GM23248 (cell line): ENCODE measurements around the gene REEP5. TPM values are rescaled to one million over a fixed set of nuclear protein-coding genes. Genes with fewer than 3 reads are reported as not detected.

Source experiments
- DNase-seq: peaks from one replicate; pipeline ENCODE4 v3.0.0-alpha.2; 2015
- H2AFZ ChIP-seq: fragments of 200-600 bp; sonication (generic); 2 replicates; pipeline ENCODE4 v1.6.1; 2016; ENCODE audit warnings: antibody characterized with exemption
- H3F3A ChIP-seq: fragments of 200-600 bp; sonication (generic); 2 replicates; pipeline ENCODE4 v1.6.1; 2016; ENCODE audit warnings: mild to moderate bottlenecking, antibody characterized with exemption, mixed run types; ENCODE audit not compliant: insufficient read depth
- H3K27ac ChIP-seq: fragments of 200-600 bp; sonication (generic); 2 replicates; pipeline ENCODE4 v1.5.1; 2016; ENCODE audit warnings: mild to moderate bottlenecking
- H3K27me3 ChIP-seq: fragments of 200-600 bp; sonication (generic); replicated peaks from 2 replicates; pipeline ENCODE4 v1.6.1; 2016; ENCODE audit warnings: mild to moderate bottlenecking; ENCODE audit not compliant: insufficient read depth
- H3K36me3 ChIP-seq: fragments of 200-600 bp; sonication (generic); 2 replicates; pipeline ENCODE4 v1.6.1; 2016; ENCODE audit warnings: low read depth, mild to moderate bottlenecking
- H3K4me1 ChIP-seq: fragments of 200-600 bp; sonication (generic); 2 replicates; pipeline ENCODE4 v1.6.1; 2016; ENCODE audit warnings: mild to moderate bottlenecking; ENCODE audit not compliant: insufficient read depth
- H3K4me2 ChIP-seq: fragments of 200-600 bp; sonication (generic); one replicate; pipeline ENCODE4 v1.6.1; 2016; ENCODE audit warnings: mild to moderate bottlenecking; ENCODE audit not compliant: unreplicated experiment
- H3K4me3 ChIP-seq: fragments of 200-600 bp; sonication (generic); 2 replicates; pipeline ENCODE4 v1.5.1; 2016; ENCODE audit warnings: mild to moderate bottlenecking
- H3K79me2 ChIP-seq: fragments of 200-600 bp; sonication (generic); 2 replicates; pipeline ENCODE4 v1.6.1; 2016; ENCODE audit warnings: mild to moderate bottlenecking; ENCODE audit not compliant: insufficient read depth
- H3K9ac ChIP-seq: fragments of 200-600 bp; sonication (generic); 2 replicates; pipeline ENCODE4 v1.6.1; 2016; ENCODE audit warnings: mild to moderate bottlenecking
- H3K9me2 ChIP-seq: fragments of 200-600 bp; sonication (generic); 2 replicates; pipeline ENCODE4 v1.6.1; 2016; ENCODE audit warnings: mixed run types, mild to moderate bottlenecking, moderate library complexity; ENCODE audit not compliant: insufficient read depth
- H3K9me3 ChIP-seq: fragments of 200-600 bp; sonication (generic); one replicate; pipeline ENCODE4 v1.6.1; 2017; ENCODE audit warnings: low read depth
- H4K20me1 ChIP-seq: fragments of 200-600 bp; sonication (generic); 2 replicates; pipeline ENCODE4 v1.6.0; 2016; ENCODE audit not compliant: insufficient read depth
- EZH2 ChIP-seq: fragments of 200-600 bp; sonication (generic); IDR thresholded peaks from 2 replicates; pipeline ENCODE4 v1.6.1; 2018; ENCODE audit warnings: antibody characterized with exemption, mild to moderate bottlenecking; ENCODE audit not compliant: insufficient read depth, poor library complexity, severe bottlenecking
- EZH2phosphoT487 ChIP-seq: fragments of 200-600 bp; sonication (generic); IDR thresholded peaks from 2 replicates; pipeline ENCODE4 v1.6.1; 2018; ENCODE audit warnings: antibody characterized with exemption, moderate library complexity, mild to moderate bottlenecking, low read depth; ENCODE audit not compliant: insufficient read depth
- WGBS, 2 experiments: methylation state at CpG; one replicate each; pipeline ENCODE4 v1.1.6; 2015 to 2017; ENCODE audit warnings: low lambda C conversion rate in 2 of 2, low coverage in 1 of 2; ENCODE audit errors: missing lambda C conversion rate in 2 of 2; 5-methylcytosine and 5-hydroxymethylcytosine counted together
- in situ Hi-C: fragments of 300-500 bp; cut with MboI; formaldehyde crosslinking; loops from 2 replicates; pipeline ENCODE4 v1.15.0; 2020
- polyA plus RNA-seq: library from polyadenylated mRNA; unstranded; fragments of >200 nt; fragmentation: Nextera tagmentation; extraction: Ambion mirVana; gene quantifications from 2 replicates; pipeline ENCODE4 v1.2.1, GENCODE V29; 2016
- total RNA-seq: library from RNA; depleted of rRNA; stranded (reverse); fragments of >200 nt; shearing (Covaris generic); gene quantifications from 2 replicates; pipeline ENCODE4 v1.2.3, GENCODE V29; 2014

The REEP5 gene
- total and polyA plus RNA-seq, 2 experiments from 2014 or later, result 52.3 to 227 TPM

DNA sequence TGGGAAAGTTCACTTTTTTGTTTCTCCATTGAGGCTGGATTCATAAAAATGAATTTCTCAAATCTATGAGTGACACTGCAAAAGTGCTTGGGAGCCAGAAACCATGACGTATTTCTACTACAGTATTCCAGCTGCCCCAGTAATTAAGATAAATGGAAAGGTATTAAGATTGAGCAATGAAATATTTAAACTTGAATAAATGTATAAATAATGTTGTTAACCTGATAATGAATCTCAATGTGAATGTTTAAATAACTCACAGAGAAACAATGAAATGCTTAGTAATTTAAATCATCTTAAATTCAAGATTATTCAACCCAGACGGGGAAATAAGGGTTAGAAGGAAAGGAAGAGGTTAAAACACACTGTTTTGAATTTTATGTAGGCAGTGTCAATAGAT, 72.1 kb downstream of the REEP5 start:
- Histone ChIP-seq H3K4me3 (no peak overlapping the region), H2AFZ (no peak overlapping the region), H3K4me2 (no peak overlapping the region), H3K4me1 (no peaks in the 10 kb centered on the region), H3F3A (peaks cover 32% of the 10 kb centered on the region), H3K9me3 (no peaks in the 10 kb centered on the region), H3K27ac (no peak overlapping the region), H3K79me2 (no peaks in the 10 kb centered on the region), H3K9me2 (no peaks in the 10 kb centered on the region), H3K27me3 (no peaks in the 10 kb centered on the region), H3K9ac (no peak overlapping the region), H4K20me1 (no peaks in the 10 kb centered on the region), H3K36me3 (no peaks in the 10 kb centered on the region)
- no peak for DNase-seq
- 70 to 71% methylated on average over 2 of the region's 2 CpGs for WGBS, 2 experiments
- in situ Hi-C loops, result no loop called here
- TF ChIP-seq EZH2 (no peak), EZH2phosphoT487 (no peak)

DNA sequence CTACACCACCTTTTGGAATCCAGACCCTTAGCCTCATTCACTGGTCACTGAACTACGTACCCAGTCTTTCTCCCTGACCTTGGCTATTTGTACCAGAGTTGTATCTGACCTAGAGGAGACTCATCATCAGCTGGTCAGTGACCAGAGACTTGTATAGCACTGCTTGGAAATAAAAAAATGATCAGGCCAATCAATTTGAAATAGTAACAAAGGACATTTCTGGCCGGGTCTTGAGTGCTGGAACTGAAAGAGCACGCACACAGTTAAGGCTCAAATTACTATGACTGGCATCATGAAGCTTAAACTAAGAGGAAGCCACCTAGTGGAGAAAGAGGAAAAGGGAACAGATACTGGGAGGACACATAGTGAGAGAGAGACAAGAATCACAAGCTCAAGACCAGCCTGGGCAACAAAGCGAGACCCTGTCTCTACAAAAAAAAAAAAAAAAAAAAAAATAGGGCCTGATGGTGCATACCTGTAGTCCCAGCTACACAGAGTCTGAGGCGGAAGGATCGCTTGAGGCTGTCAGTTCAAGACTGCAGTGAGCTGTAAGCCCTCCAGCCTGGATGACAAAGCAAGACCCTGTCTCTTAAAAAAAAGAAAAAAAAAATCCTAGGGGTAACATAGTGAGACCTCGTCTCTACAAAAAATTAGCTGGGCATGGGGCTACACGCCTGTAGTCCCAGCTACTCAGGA, 73.8 kb downstream of the REEP5 start:
- Histone ChIP-seq H3K27me3 (no peaks in the 10 kb centered on the region), H3K9ac (no peak overlapping the region; the same call in 1 of the 2 replicates), H3K4me3 (peak overlapping the region; percentile 19; the same call in 1 of the 2 replicates), H3K36me3 (no peaks in the 10 kb centered on the region), H3K4me2 (no peak overlapping the region), H3K27ac (no peak overlapping the region), H3K4me1 (no peaks in the 10 kb centered on the region), H4K20me1 (no peaks in the 10 kb centered on the region), H3K79me2 (no peaks in the 10 kb centered on the region), H3K9me3 (no peaks in the 10 kb centered on the region), H3F3A (peaks cover 39% of the 10 kb centered on the region), H2AFZ (no peak overlapping the region), H3K9me2 (no peaks in the 10 kb centered on the region)
- in situ Hi-C loops, result no loop called here
- peak; percentile 77 for DNase-seq
- WGBS, 2 experiments, result 41 to 44% methylated on average over 8 of the region's 8 CpGs
- TF ChIP-seq EZH2phosphoT487 (no peak), EZH2 (no peak)

DNA sequence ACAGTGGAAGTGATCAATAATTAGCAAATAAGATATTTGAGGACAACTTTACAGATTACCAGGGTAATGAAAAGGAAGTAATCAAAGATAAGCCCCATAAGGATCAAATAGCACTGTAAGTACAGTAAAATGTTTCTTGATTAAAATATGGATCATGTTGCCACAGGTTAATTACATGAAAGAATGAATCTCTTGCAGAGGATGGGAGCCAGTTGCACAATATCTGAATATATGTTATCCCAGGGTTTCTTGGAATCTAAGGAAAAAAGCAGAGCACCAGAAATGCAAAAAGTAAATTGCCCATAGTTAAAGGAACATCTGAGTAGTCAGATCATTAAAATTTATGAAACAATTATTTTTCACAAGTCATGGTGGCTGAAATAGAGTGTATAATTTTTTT, 74.7 kb downstream of the REEP5 start:
- H3K9me3 ChIP-seq, result no peaks in the 10 kb centered on the region
- no peaks in the 10 kb centered on the region for H3K27me3 ChIP-seq
- no peak for DNase-seq
- no peaks in the 10 kb centered on the region for H4K20me1 ChIP-seq
- in situ Hi-C loops, result no loop called here
- no peak overlapping the region for H3K9ac ChIP-seq
- no peak overlapping the region for H3K4me3 ChIP-seq
- H3K79me2 ChIP-seq, result no peaks in the 10 kb centered on the region
- no peak overlapping the region for H3K27ac ChIP-seq
- peaks cover 39% of the 10 kb centered on the region for H3F3A ChIP-seq
- TF ChIP-seq EZH2 (no peak), EZH2phosphoT487 (no peak)
- H3K9me2 ChIP-seq, result no peaks in the 10 kb centered on the region
- no peaks in the 10 kb centered on the region for H3K36me3 ChIP-seq
- no peak overlapping the region for H2AFZ ChIP-seq
- H3K4me1 ChIP-seq, result no peaks in the 10 kb centered on the region
- no peak overlapping the region for H3K4me2 ChIP-seq

DNA sequence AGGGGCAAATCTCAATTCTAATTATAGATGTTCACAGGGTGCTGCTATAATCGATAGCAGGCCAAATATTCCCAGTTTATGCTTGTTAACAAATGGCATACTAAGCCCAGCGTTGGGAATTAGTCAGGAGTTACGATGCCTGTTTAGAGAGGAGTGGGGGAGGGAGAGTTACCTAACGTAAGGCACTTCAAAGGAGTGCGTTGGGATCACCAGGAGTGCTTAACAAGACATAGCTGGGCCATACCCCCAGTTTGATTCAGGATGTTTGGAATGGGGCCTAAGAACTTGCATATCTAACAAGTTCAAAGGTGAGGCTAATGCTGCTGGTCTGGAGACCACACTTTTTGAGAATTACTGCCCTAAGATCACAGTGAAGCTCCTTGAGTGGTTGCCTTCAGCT, 75.5 kb downstream of the REEP5 start:
- Histone ChIP-seq H2AFZ (no peak overlapping the region), H3K4me3 (no peak overlapping the region), H3K27ac (no peak overlapping the region), H3K9ac (no peak overlapping the region), H3K9me2 (no peaks in the 10 kb centered on the region), H4K20me1 (no peaks in the 10 kb centered on the region), H3K9me3 (no peaks in the 10 kb centered on the region), H3K27me3 (no peaks in the 10 kb centered on the region), H3K36me3 (no peaks in the 10 kb centered on the region), H3F3A (peaks cover 39% of the 10 kb centered on the region), H3K4me2 (no peak overlapping the region), H3K4me1 (no peaks in the 10 kb centered on the region), H3K79me2 (no peaks in the 10 kb centered on the region)
- DNase-seq, result no peak
- TF ChIP-seq EZH2phosphoT487, result no peak
- WGBS, 2 experiments, result 69 to 76% methylated on average over 5 of the region's 5 CpGs
- in situ Hi-C loops, result no loop called here

DNA sequence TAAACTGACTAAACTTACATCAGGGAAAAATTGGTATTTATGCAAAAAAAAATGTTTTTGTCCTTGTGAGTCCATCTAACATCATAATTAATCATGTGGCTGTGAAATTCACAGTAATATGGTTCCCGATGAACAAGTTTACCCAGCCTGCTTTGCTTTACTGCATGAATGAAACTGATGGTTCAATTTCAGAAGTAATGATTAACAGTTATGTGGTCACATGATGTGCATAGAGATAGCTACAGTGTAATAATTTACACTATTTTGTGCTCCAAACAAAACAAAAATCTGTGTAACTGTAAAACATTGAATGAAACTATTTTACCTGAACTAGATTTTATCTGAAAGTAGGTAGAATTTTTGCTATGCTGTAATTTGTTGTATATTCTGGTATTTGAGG, 77.5 kb downstream of the REEP5 start:
- Histone ChIP-seq H3K27ac (no peak overlapping the region), H2AFZ (no peak overlapping the region)
- 96 to 100% methylated on average over 1 of the region's 1 CpG for WGBS, 2 experiments

More for the DNA sequence above, 77.5 kb downstream of the REEP5 start:
- no peaks in the 10 kb centered on the region for H3K4me1 ChIP-seq
- no peaks in the 10 kb centered on the region for H3K9me2 ChIP-seq
- no peak overlapping the region for H3K4me3 ChIP-seq
- no peak overlapping the region for H3K9ac ChIP-seq
- H4K20me1 ChIP-seq, result no peaks in the 10 kb centered on the region
- no peak for DNase-seq
- no peak overlapping the region for H3K4me2 ChIP-seq
- H3F3A ChIP-seq, result peaks cover 39% of the 10 kb centered on the region
- peaks cover 12% of the 10 kb centered on the region; the same call in 1 of the 2 replicates for H3K36me3 ChIP-seq
- no peak for TF ChIP-seq EZH2phosphoT487
- TF ChIP-seq EZH2, result no peak
- no peaks in the 10 kb centered on the region for H3K79me2 ChIP-seq
- H3K27me3 ChIP-seq, result no peaks in the 10 kb centered on the region
- in situ Hi-C loops, result no loop called here
- no peaks in the 10 kb centered on the region for H3K9me3 ChIP-seq
